Kidney (tissue), 14 donors: ENCODE measurements around the gene SAP30L. TPM values are rescaled to one million over a fixed set of nuclear protein-coding genes. Genes with fewer than 3 reads are reported as not detected.

ENCODE experiments used
- DNase-seq, 5 donors: peaks; one replicate each; pipeline ENCODE4 v3.0.0-alpha.2; 2013 to 2020
- FAIRE-seq: peaks from 2 replicates; lab custom pipeline; 2012; peaks lifted over from hg19 to GRCh38; lab: Jason Lieb, UNC
- H3K27ac ChIP-seq, 2 donors: one replicate each; pipeline ENCODE4 v1.7.0; 2013; ENCODE audit warnings: low read depth in 2 of 2, low read length in 2 of 2, inconsistent platforms in 1 of 2
- H3K27me3 ChIP-seq: one replicate; pipeline ENCODE4 v1.7.1; 2013; ENCODE audit warnings: low read length, inconsistent platforms; ENCODE audit not compliant: control insufficient read depth, insufficient read depth
- H3K36me3 ChIP-seq, 3 donors: one replicate each; pipeline versions ENCODE4 v1.7.0 to v1.7.1; 2013; ENCODE audit warnings: low read length in 3 of 3, control low read depth in 1 of 3, inconsistent platforms in 1 of 3; ENCODE audit not compliant: insufficient read depth in 3 of 3, control insufficient read depth in 2 of 3
- H3K4me1 ChIP-seq, 3 donors: one replicate each; pipeline versions ENCODE4 v1.7.0 to v1.7.1; 2013; ENCODE audit warnings: low read length in 3 of 3, inconsistent platforms in 1 of 3, low read depth in 1 of 3; ENCODE audit not compliant: control insufficient read depth in 2 of 3, insufficient read depth in 2 of 3
- H3K4me3 ChIP-seq, 3 donors: one replicate each; pipeline versions ENCODE4 v1.7.0 to v1.8.1; 2013; ENCODE audit warnings: low read length in 3 of 3, control low read depth in 1 of 3, inconsistent platforms in 1 of 3
- H3K9ac ChIP-seq, 3 donors: one replicate each; pipeline versions ENCODE4 v1.7.0 to v1.7.1; 2013; ENCODE audit warnings: low read length in 3 of 3, control low read depth in 1 of 3, inconsistent platforms in 1 of 3
- H3K9me3 ChIP-seq, 3 donors: one replicate each; pipeline versions ENCODE4 v1.7.0 to v1.7.1; 2013; ENCODE audit warnings: low read length in 3 of 3, control low read depth in 1 of 3, inconsistent platforms in 1 of 3; ENCODE audit not compliant: control insufficient read depth in 2 of 3, insufficient read depth in 1 of 3
- CTCF ChIP-seq: IDR thresholded peaks from 3 replicates; pipeline ENCODE4 v1.5.1; 2012; ENCODE audit warnings: mild to moderate bottlenecking, moderate library complexity, borderline replicate concordance; ENCODE audit not compliant: insufficient read depth; ENCODE audit errors: extremely low read depth
- intact Hi-C: fragments of 100-400 bp; cut with DNase I; formaldehyde crosslinking; loops from one replicate; pipeline ENCODE4 v1.11.1; 2022
- polyA plus RNA-seq: library from polyadenylated mRNA; stranded (reverse); fragments of 350-450 nt; fragmentation: Illumina TruSeq; extraction: RNeasy Lipid Tissue Mini Kit (QIAGEN cat#74804); gene quantifications from one replicate; pipeline ENCODE4 v1.2.3, GENCODE V29; 2014; ENCODE audit warnings: low read depth, low replicate concordance; ENCODE audit not compliant: insufficient read depth
- total RNA-seq: library from RNA; stranded (reverse); fragmentation: NEBNext Ultra II Directional; extraction: Animal tissue kit (Norgen Biotek cat#: 25700); gene quantifications from one replicate; pipeline ENCODE4 v1.2.1, GENCODE V29; 2021
- donor health status: control.
- donor health status: control.
- donor health status: control.
- donor health status: control.
- donor health status: control.
- donor health status: DM: yes; HTN: yes; CAD: no.
- donor health status: Normal renal cell carcinoma (clear cell type).

SAP30L gene
- total and polyA plus RNA-seq, 2 donors from 2014 or later = 30.7 to 33.0 TPM

GRCh38 chr5:154473581-154474283 lies 27.9 kb downstream of the SAP30L start:
- Histone ChIP-seq H3K9me3 (no peaks in the 10 kb centered on the region), H3K9ac (no peak overlapping the region), H3K27ac (no peak overlapping the region), H3K36me3 (no peaks in the 10 kb centered on the region), H3K4me3 (no peak overlapping the region), H3K27me3 (peaks cover 76% of the 10 kb centered on the region), H3K4me1 (peaks cover 0 to 19% (median 4%) of the 10 kb centered on the region in 3 donors)
- intact Hi-C loops = no loop called here
- DNase-seq (peak in 3 of 5 donors; percentile 35 to 49 (median 38)), FAIRE-seq (no peak)
- TF ChIP-seq CTCF = no peak

DNA sequence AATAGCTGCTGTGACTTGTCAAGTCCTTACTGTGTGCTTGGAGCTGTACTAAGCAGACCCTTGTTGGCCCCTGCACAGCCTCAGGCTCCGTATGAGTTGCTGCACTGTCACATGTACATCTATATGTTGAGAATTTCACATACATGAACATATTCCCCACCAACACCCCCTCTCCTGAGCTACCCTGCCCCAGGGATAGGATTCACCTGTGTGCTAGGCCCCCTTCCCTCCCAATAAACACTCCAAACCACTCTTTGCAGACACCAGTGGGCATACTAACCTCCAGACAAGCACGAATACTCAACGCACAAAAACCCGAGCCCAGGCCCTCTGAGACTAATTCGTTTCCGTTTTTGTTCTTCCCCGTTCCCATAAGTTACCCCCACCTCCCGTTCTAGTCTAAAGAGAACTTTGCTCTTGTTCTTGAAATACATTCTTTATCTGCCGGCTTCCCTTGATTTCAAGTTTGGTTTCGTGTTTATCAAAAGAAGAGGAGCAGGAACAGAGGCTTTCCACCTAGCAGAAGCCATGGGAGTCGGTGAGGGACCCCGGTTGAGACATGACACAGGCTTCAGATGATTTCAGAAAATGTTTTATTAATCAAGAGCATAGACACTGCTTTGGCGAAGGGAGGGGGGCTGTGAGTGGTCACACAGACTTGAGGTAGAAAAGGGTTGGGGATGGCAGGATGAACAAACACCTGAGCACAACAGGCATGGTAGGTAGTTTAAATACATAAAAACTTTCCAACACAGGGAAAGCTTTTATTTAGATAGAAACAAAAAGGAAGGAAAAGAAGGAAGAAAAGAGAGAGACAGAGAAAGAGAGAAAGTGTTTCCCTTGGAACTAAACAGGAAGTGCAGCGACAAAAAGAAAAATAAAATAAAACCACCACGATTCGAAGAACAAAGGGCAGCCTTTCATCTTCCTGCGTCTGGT lies 28.9 kb downstream of the SAP30L start:
- H3K4me3 ChIP-seq = no peak overlapping the region
- H3K27ac ChIP-seq = no peak overlapping the region
- FAIRE-seq (no peak), DNase-seq (peak in 3 of 5 donors; percentile 22 to 56 (median 47))
- intact Hi-C loops = no loop called here
- TF ChIP-seq CTCF = no peak
- peaks cover 83% of the 10 kb centered on the region for H3K27me3 ChIP-seq
- H3K9ac ChIP-seq = no peak overlapping the region
- no peaks in the 10 kb centered on the region for H3K9me3 ChIP-seq
- H3K36me3 ChIP-seq = no peaks in the 10 kb centered on the region
- H3K4me1 ChIP-seq = peaks cover 0 to 22% (median 4%) of the 10 kb centered on the region in 3 donors

GRCh38 chr5:154475591-154476353 lies 30.0 kb downstream of the SAP30L start:
- H3K27me3 ChIP-seq = peaks cover 87% of the 10 kb centered on the region
- no peak overlapping the region for H3K4me3 ChIP-seq
- H3K27ac ChIP-seq = no peak overlapping the region
- H3K9me3 ChIP-seq = no peaks in the 10 kb centered on the region
- no peak for TF ChIP-seq CTCF
- intact Hi-C loops = no loop called here
- no peak overlapping the region for H3K9ac ChIP-seq
- H3K4me1 ChIP-seq = peaks cover 0 to 22% (median 4%) of the 10 kb centered on the region in 3 donors
- H3K36me3 ChIP-seq = no peaks in the 10 kb centered on the region
- no peak for FAIRE-seq
- DNase-seq = peak in 4 of 5 donors; percentile 61 to 75 (median 71)
